GM19193 (cell line): ENCODE measurements around the gene DENND4A.

ENCODE experiments used
- POLR2A ChIP-seq: IDR thresholded peaks from 4 replicates; pipeline ENCODE4 v1.6.1; 2011; ENCODE audit not compliant: insufficient read depth, insufficient read length; ENCODE audit errors: extremely low read depth

Gene DENND4A

DNA sequence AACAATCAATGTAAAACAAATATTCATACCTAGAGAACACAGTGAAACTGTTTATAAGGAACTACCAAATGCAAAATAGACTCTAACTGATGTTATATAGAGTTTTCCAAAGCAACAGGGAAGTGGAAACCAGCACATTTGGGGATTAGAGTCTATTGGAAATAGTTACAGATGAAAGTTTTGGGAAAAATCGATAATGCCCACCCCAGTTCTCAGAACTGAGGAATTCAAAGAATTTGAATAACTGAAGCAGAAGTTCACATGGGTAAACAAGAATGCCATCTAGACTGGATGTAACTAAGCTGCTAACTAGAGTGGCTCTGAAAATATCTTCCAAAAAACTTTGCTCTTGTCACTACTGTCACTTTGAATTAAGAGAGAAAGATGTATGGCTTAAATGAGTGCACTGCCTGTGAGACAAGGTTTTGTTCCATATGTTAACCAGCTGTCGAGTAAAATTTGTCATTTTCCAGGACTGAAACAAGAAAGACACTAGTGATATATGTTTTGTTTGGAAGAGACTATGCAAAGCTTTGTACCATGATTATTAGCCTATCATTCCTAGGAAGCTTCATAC is 9.2 kb upstream of the DENND4A start:
- TF ChIP-seq POLR2A: no peak

- no peak for TF ChIP-seq POLR2A
Observed at GRCh38 chr15:65796610-65797078, 4.6 kb upstream of the DENND4A start.

DNA sequence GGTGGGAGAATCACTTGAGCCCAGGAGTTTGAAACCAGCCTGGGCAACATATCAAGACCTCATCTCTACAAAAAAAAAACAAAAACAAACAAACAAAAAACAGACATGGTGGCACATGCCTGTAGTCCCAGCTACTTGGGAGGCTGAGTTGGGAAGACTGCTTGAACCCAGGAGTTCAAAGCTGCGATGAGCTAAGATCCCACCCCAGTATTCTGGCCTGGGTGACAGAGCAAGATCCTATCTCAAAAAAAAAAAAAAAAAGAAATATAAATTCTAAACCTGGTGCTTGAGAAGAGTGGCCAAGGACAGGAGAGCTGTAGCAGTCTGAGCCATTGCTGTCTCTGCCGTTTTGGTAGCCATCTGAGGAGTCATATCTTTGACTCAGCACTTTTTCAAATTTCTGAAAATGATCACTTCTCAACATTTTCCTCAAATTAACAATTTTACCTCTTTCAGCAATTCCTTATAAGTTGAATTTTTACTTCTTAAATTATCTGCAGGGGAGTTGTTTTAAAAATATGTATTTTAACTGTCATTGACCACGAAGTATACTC is 3.6 kb upstream of the DENND4A start:
- TF ChIP-seq POLR2A: no peak

GRCh38 chr15:65793818-65794104 is 1.7 kb upstream of the DENND4A start:
- TF ChIP-seq POLR2A: no peak

GRCh38 chr15:65792988-65793817 is 1.1 kb upstream of the DENND4A start:
- TF ChIP-seq POLR2A: no peak

DNA sequence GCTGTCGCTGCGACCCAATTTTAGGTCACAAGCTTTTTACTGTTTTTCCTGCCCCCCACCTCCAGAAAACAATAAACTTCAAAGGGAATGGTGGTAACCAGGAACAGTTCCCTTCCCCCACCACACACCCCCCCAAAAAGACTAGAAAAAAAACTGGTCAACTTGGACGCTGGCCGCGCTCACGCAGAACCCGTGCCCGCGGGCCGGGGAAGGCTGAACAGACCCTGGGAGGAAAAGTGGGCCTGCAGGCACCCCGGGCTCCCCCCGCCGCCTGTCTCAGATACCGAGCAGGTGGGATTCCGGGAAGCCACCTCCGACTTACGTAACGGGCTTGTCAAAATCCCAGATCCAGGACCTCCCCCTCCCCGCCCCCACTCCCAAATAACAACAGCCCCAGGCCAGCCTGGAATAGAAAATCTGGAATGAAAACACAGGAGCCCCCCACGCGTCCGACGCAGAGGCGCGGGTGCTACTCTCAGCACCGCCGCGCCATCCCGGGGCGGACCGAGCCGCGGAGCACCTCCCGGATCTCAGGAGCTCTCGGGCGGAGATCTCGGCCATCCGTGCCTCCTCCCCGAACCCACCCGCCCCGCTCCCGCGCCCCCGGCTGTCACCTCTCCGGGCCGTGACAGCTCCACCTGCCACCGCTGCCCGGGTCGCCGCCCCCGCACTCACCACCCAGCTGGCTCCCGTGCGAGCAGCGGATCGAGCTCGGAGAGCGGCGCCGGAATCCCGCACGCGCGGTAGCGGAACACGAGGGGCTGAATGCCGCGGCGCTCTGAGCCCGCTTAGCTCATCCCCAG is 557 bp downstream of the DENND4A start:
- TF ChIP-seq POLR2A: peak; percentile 64

GRCh38 chr15:65790694-65791334 is 1.3 kb downstream of the DENND4A start:
- no peak for TF ChIP-seq POLR2A

- no peak for TF ChIP-seq POLR2A
Observed at GRCh38 chr15:65789759-65790425, 2.2 kb downstream of the DENND4A start.

- no peak for TF ChIP-seq POLR2A
Observed at GRCh38 chr15:65789105-65789504, 3.0 kb downstream of the DENND4A start.

GRCh38 chr15:65787260-65787659 is 4.8 kb downstream of the DENND4A start:
- no peak for TF ChIP-seq POLR2A

GRCh38 chr15:65785151-65785550 is 6.9 kb downstream of the DENND4A start:
- no peak for TF ChIP-seq POLR2A

DNA sequence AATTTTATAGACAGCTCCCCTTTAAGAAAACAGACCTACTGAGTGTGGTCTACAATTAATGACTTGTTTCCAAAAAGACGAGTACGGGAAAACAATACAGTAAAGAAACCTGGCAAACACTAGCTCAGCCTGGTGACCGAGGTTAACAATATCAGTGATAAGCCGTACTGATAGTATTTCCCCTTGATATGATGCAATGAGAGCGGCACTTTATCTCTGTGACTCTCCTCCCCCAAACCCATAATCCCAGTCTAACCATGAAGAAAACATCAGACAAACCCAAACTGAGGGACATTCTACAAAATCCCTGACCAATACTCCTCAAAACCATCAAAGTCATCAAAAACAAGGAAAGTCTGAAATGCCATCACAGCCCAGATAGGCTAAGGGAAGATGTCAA is 8.2 kb downstream of the DENND4A start:
- TF ChIP-seq POLR2A: no peak

DNA sequence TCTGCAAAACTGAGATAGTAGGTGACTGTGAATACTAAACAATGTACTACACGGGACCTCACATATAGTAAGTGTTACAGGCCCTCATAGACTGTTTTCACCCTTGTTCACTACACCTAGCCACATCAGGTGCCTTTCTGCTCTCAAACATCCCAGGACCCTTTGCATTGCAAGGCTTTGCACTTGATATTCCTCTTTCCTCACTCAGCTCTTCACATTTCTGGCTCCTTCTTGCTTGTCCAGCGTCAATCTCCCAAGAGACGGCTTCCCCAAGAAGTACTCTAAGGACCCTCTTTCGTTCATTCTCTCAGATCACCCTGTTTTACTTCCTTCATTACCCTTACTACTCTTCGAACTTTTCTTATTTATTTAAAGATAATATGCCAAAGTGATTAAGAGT is 10.0 kb downstream of the DENND4A start:
- TF ChIP-seq POLR2A: no peak

DNA sequence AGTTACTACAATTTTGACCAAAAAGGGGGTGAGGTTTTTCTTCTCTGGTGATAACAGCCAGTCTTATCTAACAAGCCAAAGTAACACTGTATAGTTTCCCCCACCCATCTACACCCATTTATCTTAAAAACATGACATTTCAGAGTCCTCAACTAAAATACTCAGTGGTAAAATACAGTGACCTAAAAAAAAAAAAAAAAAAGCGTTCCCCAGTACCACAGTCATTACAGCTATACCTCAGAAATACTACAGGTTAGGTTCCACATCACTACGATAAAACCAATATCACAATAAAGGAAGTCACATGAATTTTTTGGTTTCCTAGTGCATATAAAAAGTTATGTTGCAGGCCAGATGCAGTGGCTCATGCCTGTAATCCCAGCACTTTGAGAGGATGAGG is 13.8 kb downstream of the DENND4A start:
- TF ChIP-seq POLR2A: no peak
